Endodermal cell (in vitro differentiated cells): ENCODE measurements around the gene PACRG. TPM values are rescaled to one million over a fixed set of nuclear protein-coding genes. Genes with fewer than 3 reads are reported as not detected.

Source experiments
- DNase-seq: peaks from one replicate; pipeline ENCODE4 v3.0.0-alpha.2; 2017
- H3K27ac ChIP-seq: 2 replicates; pipeline ENCODE4 v1.5.1; 2013; ENCODE audit warnings: mild to moderate bottlenecking, low read depth, low read length, moderate library complexity
- H3K27me3 ChIP-seq: 2 replicates; pipeline ENCODE4 v1.6.1; 2013; ENCODE audit warnings: mild to moderate bottlenecking, low read length, moderate library complexity; ENCODE audit not compliant: insufficient read depth, control insufficient read depth, poor library complexity, severe bottlenecking
- H3K36me3 ChIP-seq: 2 replicates; pipeline ENCODE4 v1.7.0; 2013; ENCODE audit warnings: mild to moderate bottlenecking, low read length, moderate library complexity; ENCODE audit not compliant: control insufficient read depth, insufficient read depth
- H3K4me1 ChIP-seq: one replicate; pipeline ENCODE4 v1.7.0; 2013; ENCODE audit warnings: low read length; ENCODE audit not compliant: control insufficient read depth, insufficient read depth
- H3K4me3 ChIP-seq: 2 replicates; pipeline ENCODE4 v1.5.1; 2013; ENCODE audit warnings: mild to moderate bottlenecking, low read length, moderate library complexity
- H3K9ac ChIP-seq: 2 replicates; pipeline ENCODE4 v1.6.1; 2013; ENCODE audit warnings: mild to moderate bottlenecking, low read length, moderate library complexity; ENCODE audit not compliant: poor library complexity, severe bottlenecking; ENCODE audit errors: extremely low read depth
- H3K9me3 ChIP-seq: 2 replicates; pipeline ENCODE4 v1.6.1; 2013; ENCODE audit warnings: mild to moderate bottlenecking, low read length, moderate library complexity; ENCODE audit not compliant: control insufficient read depth
- H3K27ac Mint-ChIP-seq: 2 replicates; pipeline ENCODE4 v1.8.0; 2020; ENCODE audit warnings: mixed read lengths
- H3K27me3 Mint-ChIP-seq: 2 replicates; pipeline ENCODE4 v1.8.0; 2021; ENCODE audit warnings: mild to moderate bottlenecking, mixed read lengths; ENCODE audit not compliant: insufficient read depth
- H3K36me3 Mint-ChIP-seq: 2 replicates; pipeline ENCODE4 v1.8.0; 2020; ENCODE audit warnings: low read depth, mixed read lengths
- H3K4me1 Mint-ChIP-seq: 2 replicates; pipeline ENCODE4 v1.8.0; 2020; ENCODE audit warnings: mixed read lengths
- H3K4me3 Mint-ChIP-seq: 2 replicates; pipeline ENCODE4 v1.8.0; 2020; ENCODE audit warnings: mild to moderate bottlenecking, moderate library complexity, mixed read lengths
- H3K9me3 Mint-ChIP-seq: 2 replicates; pipeline ENCODE4 v1.8.0; 2020; ENCODE audit warnings: mild to moderate bottlenecking, mixed read lengths
- WGBS, 2 experiments: methylation state at CpG; one replicate each; pipeline versions ENCODE4 v1.1.5 to v1.1.7; 2013; ENCODE audit warnings: missing lambda C conversion rate in 2 of 2, mixed read lengths in 1 of 2; ENCODE audit not compliant: insufficient coverage in 1 of 2, insufficient read length in 1 of 2; 5-methylcytosine and 5-hydroxymethylcytosine counted together
- total RNA-seq, 2 donors: library from RNA; stranded (reverse); fragmentation: NEBNext Ultra II Directional in 1 of 2; extraction: Animal tissue kit (Norgen Biotek cat#: 25700) in 1 of 2; gene quantifications; 2 replicates in 1 of 2; 3 replicates in 1 of 2; pipeline ENCODE4 v1.2.1, GENCODE V29; 2021
- TF ChIP-seq, protein P1 (sequence below): fragments of 200-600 bp; sonication (generic); conservative IDR thresholded peaks from 2 replicates; pipeline ENCODE4 v1.5.0; 2021; ENCODE audit warnings: antibody characterized with exemption, mild to moderate bottlenecking

PACRG gene
- total RNA-seq, 2 donors from 2014 or later = 0.42 to 0.44 TPM

DNA sequence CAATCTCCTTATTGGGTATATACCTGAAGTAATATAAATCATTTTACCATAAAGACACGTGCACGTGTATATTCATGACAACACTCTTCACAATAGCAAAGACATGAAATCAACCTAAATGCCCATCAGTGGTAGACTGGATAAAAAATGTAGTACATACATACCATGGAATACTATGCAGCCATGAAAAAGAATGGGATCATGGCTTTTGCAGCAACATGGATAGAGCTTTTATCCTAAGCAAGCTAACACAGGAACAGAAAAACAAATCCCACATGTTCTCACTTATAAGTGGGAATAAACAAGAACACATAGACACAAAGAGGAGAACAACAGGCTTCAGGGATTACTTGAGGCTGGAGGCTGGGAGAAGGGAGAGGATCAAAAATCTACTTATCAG lies 478.4 kb downstream of the PACRG start:
- H3K9me3 ChIP-seq = peaks cover under 1% of the 10 kb centered on the region
- Mint-ChIP-seq H3K36me3 (no peaks in the 10 kb centered on the region), H3K27me3 (no peaks in the 10 kb centered on the region), H3K27ac (no peak overlapping the region), H3K4me1 (no peaks in the 10 kb centered on the region), H3K4me3 (no peak overlapping the region), H3K9me3 (peaks cover 16% of the 10 kb centered on the region)
- DNase-seq = no peak
- TF ChIP-seq, protein P1, sequence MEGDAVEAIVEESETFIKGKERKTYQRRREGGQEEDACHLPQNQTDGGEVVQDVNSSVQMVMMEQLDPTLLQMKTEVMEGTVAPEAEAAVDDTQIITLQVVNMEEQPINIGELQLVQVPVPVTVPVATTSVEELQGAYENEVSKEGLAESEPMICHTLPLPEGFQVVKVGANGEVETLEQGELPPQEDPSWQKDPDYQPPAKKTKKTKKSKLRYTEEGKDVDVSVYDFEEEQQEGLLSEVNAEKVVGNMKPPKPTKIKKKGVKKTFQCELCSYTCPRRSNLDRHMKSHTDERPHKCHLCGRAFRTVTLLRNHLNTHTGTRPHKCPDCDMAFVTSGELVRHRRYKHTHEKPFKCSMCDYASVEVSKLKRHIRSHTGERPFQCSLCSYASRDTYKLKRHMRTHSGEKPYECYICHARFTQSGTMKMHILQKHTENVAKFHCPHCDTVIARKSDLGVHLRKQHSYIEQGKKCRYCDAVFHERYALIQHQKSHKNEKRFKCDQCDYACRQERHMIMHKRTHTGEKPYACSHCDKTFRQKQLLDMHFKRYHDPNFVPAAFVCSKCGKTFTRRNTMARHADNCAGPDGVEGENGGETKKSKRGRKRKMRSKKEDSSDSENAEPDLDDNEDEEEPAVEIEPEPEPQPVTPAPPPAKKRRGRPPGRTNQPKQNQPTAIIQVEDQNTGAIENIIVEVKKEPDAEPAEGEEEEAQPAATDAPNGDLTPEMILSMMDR = no peak
- no peak overlapping the region for H3K9ac ChIP-seq
- H3K27ac ChIP-seq = no peak overlapping the region
- 93 to 100% methylated on average over 2 of the region's 2 CpGs for WGBS, 2 experiments
- no peak overlapping the region for H3K4me3 ChIP-seq
- H3K36me3 ChIP-seq = no peaks in the 10 kb centered on the region
- H3K4me1 ChIP-seq = no peaks in the 10 kb centered on the region
- no peaks in the 10 kb centered on the region for H3K27me3 ChIP-seq

GRCh38 chr6:163207431-163208383 lies 479.9 kb downstream of the PACRG start:
- no peaks in the 10 kb centered on the region for H3K27me3 ChIP-seq
- no peak overlapping the region for H3K9ac ChIP-seq
- Mint-ChIP-seq H3K4me3 (no peak overlapping the region), H3K9me3 (peaks cover 29% of the 10 kb centered on the region), H3K36me3 (no peaks in the 10 kb centered on the region), H3K4me1 (no peaks in the 10 kb centered on the region), H3K27ac (no peak overlapping the region), H3K27me3 (no peaks in the 10 kb centered on the region)
- no peak overlapping the region for H3K27ac ChIP-seq
- H3K36me3 ChIP-seq = no peaks in the 10 kb centered on the region
- peaks cover 12% of the 10 kb centered on the region for H3K9me3 ChIP-seq
- TF ChIP-seq, protein P1 = no peak
- no peak for DNase-seq
- 94 to 95% methylated on average over 3 to 10 of the region's 11 CpGs for WGBS, 2 experiments
- H3K4me3 ChIP-seq = no peak overlapping the region
- no peaks in the 10 kb centered on the region for H3K4me1 ChIP-seq

GRCh38 chr6:163209005-163209404 lies 481.2 kb downstream of the PACRG start:
- no peak for DNase-seq
- Mint-ChIP-seq H3K4me3 (no peak overlapping the region), H3K27me3 (no peaks in the 10 kb centered on the region), H3K4me1 (no peaks in the 10 kb centered on the region), H3K27ac (no peak overlapping the region), H3K9me3 (peaks cover 41% of the 10 kb centered on the region), H3K36me3 (peaks cover 1% of the 10 kb centered on the region)
- no peak overlapping the region for H3K4me3 ChIP-seq
- H3K27ac ChIP-seq = no peak overlapping the region
- no peak overlapping the region for H3K9ac ChIP-seq
- H3K4me1 ChIP-seq = no peaks in the 10 kb centered on the region
- no peaks in the 10 kb centered on the region for H3K36me3 ChIP-seq
- WGBS, 2 experiments = 80 to 92% methylated on average over 1 to 4 of the region's 4 CpGs
- TF ChIP-seq, protein P1 = no peak
- H3K27me3 ChIP-seq = no peaks in the 10 kb centered on the region
- H3K9me3 ChIP-seq = peaks cover 12% of the 10 kb centered on the region
